Measurements from ENCODE around the gene PAK5. TPM values are rescaled to one million over a fixed set of nuclear protein-coding genes. Genes with fewer than 3 reads are reported as not detected.

Gene PAK5
- polyA plus RNA-seq, 3 donors = 0.01 to 0.44 TPM; not detected in 1

DNA sequence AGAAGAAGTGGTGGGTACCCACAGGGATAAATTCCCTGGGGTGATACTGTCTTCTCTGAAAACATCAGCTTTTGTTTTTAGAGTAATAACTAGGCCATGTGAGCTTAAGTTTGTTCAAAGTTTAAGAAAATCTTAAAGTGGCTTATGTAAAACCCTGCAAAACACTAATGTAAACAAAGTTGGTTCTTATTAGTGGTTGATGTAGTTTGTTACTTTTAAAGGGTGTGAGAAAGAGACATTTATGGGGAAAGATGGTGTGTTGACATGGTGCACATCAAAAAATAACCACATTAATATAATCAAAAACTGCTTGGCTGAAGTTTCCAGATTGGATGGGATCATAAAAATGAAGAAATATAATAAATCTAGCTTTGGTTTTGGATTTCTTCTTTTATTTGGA is 204.5 kb downstream of the PAK5 start:
- H3K27ac ChIP-seq (ENCODE audit: low read depth, low read length) = no peak overlapping the region

DNA sequence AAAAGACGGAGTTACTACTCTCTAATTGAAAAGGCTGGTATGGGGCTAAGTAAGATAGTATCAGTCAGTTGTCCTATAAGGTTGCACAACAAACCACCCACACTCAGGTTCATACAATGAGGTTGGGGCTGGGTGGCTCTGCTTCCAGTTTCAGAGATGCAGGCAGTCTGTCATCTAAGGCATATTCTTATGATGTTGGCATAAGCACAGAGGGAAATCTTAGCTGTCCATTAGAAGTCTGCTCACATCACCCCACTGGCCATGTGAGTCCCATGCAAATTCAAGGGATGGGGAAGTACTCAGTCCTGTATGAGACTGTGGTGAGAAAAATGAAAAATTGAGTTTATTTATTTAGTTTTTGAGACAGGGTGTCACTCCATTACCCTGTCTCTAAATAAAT is 205.9 kb downstream of the PAK5 start:
- no peak overlapping the region for H3K27ac ChIP-seq (ENCODE audit: low read depth, low read length)
- 33 to 79% (median 60%) methylated on average over 1 of the region's 1 CpG for WGBS, 3 donors

DNA sequence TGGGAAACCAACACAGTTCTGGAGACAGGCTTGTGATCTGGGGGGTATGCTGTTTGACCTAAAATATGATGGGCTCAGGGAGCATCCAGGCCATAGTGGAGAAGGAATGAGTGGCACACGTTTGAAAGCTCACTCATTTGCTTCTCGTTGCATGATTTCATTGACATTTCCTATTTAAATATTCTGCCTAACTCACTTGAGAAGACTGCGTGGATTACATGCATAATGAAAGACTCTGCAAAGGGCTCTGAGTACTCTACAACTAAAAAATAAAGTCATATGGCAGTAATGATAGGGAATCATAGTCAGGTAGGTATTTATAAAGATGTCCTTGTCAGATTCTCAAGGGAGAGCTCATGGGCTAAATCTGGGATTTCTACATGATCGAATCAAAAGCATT is 206.6 kb downstream of the PAK5 start:
- H3K27ac ChIP-seq (ENCODE audit: low read depth, low read length) = no peak overlapping the region
- WGBS, 3 donors = 66 to 75% (median 67%) methylated on average over 4 of the region's 4 CpGs

DNA sequence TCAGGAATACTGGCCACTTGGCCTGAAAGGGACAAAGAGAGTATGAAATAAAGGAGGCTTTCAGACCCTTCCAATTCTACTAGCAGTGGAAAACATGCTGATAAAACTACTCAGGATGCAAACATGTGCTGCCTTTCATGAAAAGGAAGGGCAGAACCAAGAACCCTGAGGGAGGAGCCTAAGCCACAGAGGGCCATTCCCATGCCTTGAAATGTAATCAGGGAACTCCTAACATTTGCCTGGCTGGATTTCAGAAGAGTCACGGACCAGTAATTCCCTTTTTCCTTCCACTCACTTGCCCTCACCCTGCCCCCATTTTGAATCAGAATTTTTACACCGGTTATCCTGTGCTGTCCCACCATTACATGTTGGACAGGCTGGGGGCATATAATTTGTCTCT is 208.3 kb downstream of the PAK5 start:
- WGBS, 3 donors = 63 to 67% (median 67%) methylated on average over 2 of the region's 2 CpGs
- H3K27ac ChIP-seq (ENCODE audit: low read depth, low read length) = no peak overlapping the region

DNA sequence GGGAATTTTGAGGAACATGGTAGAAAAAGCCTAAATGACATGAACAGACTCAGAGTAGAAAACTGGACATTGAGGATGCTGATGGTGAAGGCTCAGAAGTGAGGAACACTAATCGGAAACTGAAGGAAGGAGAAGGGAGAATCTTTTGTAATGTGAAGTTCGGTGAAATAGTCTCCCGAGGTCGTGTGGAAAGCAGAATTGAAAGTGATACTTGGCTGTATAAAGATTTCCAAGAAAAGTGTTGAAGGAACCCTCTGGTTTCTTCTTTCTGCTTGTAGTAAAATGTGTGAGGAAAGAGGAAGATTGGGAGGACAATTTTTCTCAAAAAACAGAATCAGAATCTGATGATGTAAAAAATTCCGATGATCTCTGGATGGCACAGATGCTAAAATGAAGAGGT is 209.0 kb downstream of the PAK5 start:
- no peak overlapping the region for H3K27ac ChIP-seq (ENCODE audit: low read depth, low read length)
- 80 to 85% (median 84%) methylated on average over 5 of the region's 5 CpGs for WGBS, 3 donors

DNA sequence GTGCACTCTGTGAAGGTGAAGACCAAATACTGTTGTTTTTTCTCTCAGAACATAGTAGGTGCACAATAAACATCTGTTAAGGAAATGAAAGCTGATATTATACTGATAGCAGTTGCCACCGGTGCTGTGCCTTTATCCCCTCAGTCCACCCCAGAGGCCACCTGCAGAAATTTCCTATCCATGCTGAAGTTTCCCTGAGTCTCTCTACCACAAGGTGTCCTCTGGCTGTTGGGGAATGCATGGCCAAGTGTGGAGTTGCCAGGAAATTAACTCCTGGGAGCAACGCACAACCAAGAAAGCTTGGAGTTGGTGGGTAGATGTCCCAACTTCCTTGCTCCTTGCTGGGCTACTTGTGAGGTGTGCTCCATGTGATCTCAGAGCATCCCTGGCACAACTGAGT is 210.3 kb downstream of the PAK5 start:
- no peak overlapping the region for H3K27ac ChIP-seq (ENCODE audit: low read depth, low read length)
- 78 to 84% (median 79%) methylated on average over 2 of the region's 2 CpGs for WGBS, 3 donors

DNA sequence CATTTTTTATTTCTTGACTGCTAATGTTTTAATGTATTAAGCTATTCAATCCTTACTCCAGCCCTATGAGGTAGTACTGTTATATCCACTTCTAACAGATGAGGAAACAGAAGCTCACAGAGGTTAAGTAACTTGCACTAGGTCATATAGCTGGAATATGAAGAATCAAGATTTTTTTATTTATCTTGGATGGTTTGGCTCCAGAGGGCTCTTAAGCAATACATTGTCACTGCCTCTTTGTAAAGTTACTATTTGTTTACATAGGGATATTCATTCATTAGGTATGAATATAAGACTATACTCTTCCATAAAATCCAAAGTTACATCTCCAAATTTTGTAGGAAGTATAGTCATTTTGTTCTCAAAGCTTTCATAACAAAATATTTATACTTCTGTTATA is 210.7 kb downstream of the PAK5 start:
- no peak overlapping the region for H3K27ac ChIP-seq (ENCODE audit: low read depth, low read length)

DNA sequence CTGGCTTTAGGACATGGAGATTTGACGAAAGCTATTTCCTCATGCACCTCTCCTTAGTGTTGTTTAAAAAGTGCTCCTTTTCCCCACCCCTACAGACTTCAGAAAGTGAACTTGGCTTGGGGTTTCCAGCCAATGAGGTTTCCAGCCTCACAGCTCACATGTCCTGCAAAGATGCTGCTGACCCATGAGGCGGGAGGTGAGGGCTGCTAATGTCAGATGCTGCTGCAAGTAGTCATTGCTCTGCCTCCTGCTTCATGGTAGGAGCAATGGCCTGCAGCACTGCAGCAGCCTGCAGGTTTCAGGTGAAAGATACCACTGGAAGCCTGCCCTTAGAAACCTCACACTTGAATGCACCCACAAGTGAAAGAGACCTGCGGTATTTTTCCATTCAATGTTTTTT is 211.7 kb downstream of the PAK5 start:
- WGBS, 3 donors = 75 to 88% (median 80%) methylated on average over 3 of the region's 3 CpGs
- H3K27ac ChIP-seq (ENCODE audit: low read depth, low read length) = no peak overlapping the region

DNA sequence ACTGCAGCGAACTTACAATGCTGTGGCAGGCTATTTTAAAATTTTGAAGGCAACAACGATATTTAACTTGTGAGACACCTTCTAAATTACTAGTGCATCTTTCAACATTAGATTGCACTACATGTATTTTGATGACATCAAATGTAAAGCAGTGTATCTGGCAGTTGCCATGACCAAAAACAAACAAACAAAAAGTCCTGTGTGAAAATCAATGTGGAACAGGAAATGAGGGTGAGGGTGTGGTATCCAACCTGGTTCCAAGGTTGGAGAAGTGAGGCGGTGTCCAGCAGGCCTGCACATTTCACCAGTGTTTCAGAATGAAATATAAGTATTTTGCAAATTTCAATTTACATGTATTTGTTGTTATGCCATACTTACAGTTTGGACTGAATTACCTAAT is 212.5 kb downstream of the PAK5 start:
- 66 to 71% (median 67%) methylated on average over 3 of the region's 3 CpGs for WGBS, 3 donors
- H3K27ac ChIP-seq (ENCODE audit: low read depth, low read length) = no peak overlapping the region

DNA sequence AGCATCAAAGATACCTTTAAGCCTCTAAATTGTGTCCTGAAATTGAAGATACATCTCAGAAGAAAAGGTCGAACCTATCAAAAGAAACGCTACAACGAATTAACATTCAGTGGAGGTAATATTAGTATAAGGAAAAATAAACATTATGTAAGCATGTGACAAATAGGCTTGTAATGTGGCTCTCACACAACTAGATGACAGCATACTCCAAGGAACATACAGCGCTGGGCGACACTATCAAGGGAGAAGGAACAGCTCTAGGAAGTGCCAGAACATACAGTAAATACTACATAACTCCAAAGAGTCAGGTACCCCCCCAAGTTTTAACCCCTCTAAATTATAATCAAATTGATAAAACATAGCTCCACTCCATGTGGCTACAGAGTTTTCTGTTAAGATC is 220.9 kb downstream of the PAK5 start:
- WGBS, 3 donors = 33 to 77% (median 75%) methylated on average over 5 of the region's 5 CpGs
- H3K27ac ChIP-seq (ENCODE audit: low read depth, low read length) = no peak overlapping the region

DNA sequence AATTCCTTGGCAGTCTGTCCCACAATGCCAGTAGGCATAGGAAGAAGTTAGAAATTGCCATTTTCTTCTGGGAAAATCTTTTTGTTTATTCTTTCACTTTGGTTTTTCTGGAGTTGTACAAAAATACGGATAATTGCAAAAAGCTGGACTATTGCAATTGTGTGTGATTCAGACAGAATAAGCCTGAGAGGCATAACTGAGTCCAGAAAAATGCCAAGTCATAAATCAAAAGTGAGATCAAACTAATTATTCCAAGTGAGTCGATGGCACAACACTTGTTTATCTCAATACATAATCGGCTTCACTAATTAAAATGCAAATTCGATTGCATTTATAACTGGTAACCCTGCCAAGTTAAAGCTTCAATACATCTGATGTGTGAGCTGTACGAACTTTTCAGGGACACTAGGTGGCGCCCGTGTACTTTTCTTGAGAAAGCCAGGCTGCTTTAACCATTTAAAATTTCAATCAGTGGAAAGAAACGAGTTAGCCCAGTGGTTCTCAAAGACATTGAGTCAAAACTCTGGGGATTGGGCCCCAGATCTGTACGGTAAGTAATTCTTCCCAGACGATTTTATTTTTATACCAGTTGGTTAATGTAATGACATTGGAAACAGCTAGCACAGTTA is 221.9 kb downstream of the PAK5 start:
- H3K27ac ChIP-seq (ENCODE audit: low read depth, low read length) = no peak overlapping the region
- WGBS, 3 donors = 4 to 5% (median 4%) methylated on average over 10 of the region's 10 CpGs

DNA sequence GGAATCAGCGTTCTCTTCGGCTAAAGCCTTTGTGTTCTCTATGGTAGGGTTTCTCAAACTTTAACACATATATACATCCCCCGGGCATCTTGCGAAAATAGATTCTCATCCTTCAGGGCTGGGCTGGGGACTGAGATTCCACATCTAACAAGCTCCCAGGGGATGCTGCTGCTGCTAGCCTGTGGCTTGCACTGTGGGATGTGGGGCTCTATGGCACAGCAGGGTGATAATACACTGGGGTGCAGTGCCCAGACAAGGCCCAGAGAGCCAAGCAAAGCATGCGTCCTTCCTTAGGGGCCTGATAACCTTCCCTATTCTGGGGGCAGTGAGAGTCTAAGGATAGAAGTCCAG is 222.4 kb downstream of the PAK5 start:
- no peak overlapping the region for H3K27ac ChIP-seq (ENCODE audit: low read depth, low read length)
- WGBS, 3 donors = 76 to 80% (median 79%) methylated on average over 5 of the region's 5 CpGs

DNA sequence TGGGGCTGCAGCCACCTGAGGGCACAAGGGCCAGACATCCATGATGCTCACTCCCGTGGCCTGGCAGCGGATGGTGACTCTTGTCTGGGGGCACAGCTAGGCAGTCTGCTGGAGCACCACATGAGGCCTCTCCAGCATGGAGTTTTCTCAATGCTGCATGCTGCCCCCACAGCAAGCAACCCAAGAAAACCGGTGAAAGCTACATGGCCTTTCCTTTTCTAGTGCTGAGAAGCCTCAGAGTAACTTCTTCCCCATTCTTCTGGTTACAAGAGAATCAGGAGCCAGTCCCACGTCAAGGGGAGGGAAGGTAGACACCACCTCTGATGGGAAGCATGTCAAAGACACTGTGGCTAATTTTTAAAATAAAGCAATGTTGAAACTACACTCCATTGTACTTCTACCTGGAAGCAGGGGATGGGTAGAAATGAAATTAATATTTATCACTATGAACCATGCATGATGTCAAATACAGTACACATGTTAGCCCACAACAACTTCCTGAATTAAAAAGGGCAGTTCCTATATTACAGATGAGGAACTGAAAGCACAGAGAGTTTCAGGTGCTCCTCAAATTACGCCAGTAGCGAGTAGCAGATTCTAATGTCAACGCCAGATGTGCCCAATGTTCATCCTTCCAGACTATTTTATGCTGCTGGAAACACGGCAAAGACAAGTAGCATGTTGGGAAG is 223.0 kb downstream of the PAK5 start:
- WGBS, 3 donors = 52 to 70% (median 53%) methylated on average over 8 of the region's 8 CpGs
- no peak overlapping the region for H3K27ac ChIP-seq (ENCODE audit: low read depth, low read length)

DNA sequence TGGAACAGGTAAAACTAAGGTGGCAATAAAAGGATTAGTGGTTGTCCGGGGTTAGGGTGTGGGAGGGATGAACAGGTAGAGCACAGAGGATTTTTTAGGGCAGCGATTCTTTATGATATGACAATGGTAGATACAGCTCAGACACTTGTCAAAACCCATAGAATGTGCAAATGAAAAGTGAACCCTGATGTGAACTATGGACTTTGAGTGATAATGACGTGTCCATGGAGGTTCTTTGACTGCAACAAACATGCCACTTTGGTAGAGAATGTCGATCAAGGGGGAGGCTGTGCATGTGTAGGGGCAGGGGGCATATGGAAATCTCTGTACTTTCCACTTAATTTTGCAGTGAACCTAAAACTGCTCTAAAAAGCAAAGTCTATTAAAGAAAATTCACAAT is 223.8 kb downstream of the PAK5 start:
- no peak overlapping the region for H3K27ac ChIP-seq (ENCODE audit: low read depth, low read length)
- WGBS, 3 donors = 61 to 77% (median 64%) methylated on average over 4 of the region's 4 CpGs

DNA sequence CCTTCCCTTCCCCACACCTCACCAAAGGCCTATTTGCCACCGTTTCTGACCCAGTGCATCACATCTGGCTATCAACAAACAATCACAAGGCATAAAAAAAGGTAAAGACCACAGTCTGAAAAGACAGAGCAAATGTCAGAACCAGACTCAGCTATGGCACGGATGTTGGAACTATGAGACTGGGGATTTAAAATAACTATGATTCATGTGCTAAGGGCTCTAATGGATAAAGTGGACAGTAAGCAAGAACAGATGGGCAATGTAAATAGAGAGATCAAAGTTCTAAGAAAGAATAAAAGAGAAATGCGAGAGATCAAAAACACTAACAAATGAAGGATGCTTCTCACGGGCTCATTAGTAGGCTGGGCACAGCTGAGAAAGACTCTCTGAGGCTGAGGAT is 225.0 kb downstream of the PAK5 start:
- 76 to 83% (median 83%) methylated on average over 4 of the region's 4 CpGs for WGBS, 3 donors
- no peak overlapping the region for H3K27ac ChIP-seq (ENCODE audit: low read depth, low read length)

DNA sequence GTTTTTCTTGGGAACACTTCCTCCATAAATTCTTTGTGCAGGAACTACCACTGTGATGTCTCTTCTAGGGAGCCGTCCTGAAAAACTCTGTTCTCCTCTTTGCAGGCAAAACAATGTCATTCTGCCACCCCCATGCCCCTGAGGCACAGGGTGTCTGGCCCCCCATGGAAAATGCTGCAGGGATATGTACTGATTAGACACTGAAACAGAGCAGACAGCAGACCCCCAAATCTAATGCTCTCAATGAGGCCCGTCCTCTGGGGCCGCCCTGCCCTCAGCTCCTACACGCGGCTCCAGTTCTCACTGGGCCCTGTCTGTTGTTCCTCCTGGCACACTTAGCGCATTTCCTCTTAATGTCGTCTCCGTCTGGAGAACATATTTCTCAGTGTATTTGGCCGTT is 227.0 kb downstream of the PAK5 start:
- H3K27ac ChIP-seq (ENCODE audit: low read depth, low read length) = no peak overlapping the region
- 83 to 91% (median 86%) methylated on average over 9 of the region's 9 CpGs for WGBS, 3 donors

DNA sequence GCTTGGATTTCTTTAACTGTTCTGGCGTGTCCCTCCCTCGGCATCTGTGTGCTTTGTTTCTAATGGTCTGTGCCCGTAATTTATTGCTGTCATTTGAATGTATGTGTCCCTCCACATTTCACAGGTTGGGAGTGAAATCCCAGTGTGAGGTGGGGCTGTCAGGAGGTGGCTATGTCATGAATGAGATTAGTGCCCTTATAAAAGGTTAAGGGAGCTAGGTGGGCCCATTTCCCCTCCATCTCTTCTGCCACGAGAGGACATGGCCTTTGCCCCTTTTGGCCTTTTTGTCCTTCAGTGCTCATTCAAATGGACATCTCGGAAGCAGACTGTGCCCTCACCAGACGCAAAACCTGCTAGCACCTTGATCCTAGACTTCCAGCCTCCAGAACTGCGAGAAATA is 228.2 kb downstream of the PAK5 start:
- 80 to 81% (median 80%) methylated on average over 7 of the region's 7 CpGs for WGBS, 3 donors
- H3K27ac ChIP-seq (ENCODE audit: low read depth, low read length) = no peak overlapping the region

DNA sequence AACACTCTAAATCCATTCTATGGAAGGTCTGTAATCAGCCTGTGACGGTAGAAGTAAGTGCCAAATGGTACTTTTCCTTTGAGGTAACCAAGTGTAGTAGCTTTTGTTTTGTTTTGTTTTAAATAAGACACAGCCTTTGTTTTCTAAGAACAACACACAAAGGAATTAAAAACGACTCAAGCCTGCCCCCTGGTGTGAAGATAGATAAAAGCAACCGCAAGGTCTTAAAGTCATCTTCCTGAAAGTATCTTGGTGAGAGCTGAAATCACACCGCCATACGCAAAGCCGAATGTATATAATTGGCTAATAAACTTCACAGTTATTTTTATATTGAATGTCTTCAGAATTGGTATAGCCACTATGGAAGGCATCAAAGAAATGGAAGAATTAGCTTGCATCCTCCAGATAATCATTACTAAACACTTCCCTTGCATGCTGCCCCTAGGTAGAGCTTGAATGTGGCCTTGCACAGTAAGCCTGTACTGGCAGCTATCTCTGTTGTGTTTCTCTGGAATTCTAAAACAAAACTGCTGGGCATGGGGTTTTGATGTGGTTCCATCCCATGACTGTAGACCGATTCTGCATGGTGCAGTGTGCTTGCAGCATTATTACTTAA is 228.9 kb downstream of the PAK5 start:
- 24 to 30% (median 25%) methylated on average over 7 of the region's 7 CpGs for WGBS, 3 donors

DNA sequence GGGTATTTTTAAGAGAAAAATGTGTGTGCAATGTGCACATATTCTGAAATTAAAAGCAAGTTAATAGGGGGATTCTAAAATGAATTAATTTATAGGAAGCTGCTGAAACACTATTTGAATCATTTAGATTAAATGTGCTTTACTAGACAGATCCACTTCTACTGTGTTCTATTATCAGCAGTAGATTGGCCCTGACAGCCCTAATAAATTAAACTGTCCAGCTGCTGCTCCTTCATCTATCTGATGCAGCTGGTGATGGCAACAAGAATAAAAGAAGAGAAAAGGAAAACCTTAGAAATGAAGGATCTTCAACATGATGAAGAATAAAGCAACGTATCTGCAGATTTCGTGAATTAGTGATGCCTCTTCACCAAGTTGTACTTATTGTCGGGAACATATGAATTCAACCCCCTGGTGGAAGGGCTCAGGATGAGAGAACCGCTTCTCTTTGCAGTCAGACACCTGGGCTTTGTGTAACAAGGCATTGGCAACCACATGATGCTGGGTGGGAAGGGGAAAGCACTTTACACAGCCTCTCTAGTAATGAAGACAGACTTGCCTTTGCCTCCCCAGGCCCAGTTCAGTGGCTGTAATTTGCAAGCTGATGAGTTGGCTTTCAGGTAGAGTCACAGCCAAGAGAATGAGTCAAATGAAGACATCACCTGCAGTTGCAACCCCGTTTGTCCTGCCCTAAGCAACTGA is 230.1 kb downstream of the PAK5 start:
- no peak overlapping the region for H3K27ac ChIP-seq (ENCODE audit: low read depth, low read length)
- 87 to 94% (median 91%) methylated on average over 5 of the region's 5 CpGs for WGBS, 3 donors

More for the DNA sequence above, 228.9 kb downstream of the PAK5 start:
- H3K27ac ChIP-seq (ENCODE audit: low read depth, low read length) = no peak overlapping the region

DNA sequence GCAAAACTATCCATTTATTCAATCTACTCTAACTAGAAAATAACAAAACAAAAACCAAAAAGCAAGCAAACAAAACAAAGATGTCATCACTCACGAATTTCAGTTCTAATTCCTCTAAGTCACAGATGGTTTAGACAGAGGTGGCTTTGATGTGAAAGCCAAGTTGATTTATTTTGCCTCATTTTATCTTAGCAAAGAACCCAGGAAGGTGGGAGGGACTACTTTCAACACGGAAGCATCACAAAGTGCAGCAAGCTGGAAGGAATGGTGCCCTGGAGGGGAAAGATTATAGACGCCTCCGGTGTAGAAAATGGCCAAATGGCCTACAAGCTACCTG is 236.1 kb downstream of the PAK5 start:
- no peak overlapping the region for H3K27ac ChIP-seq (ENCODE audit: low read depth, low read length)
- WGBS, 3 donors = 47 to 60% (median 57%) methylated on average over 4 of the region's 4 CpGs
